Right renal pelvis (tissue), 4 donors: ENCODE data around the gene COL19A1. TPM values are rescaled to one million over a fixed set of nuclear protein-coding genes. Genes with fewer than 3 reads are reported as not detected.

Source experiments
- DNase-seq, 4 donors: peaks; one replicate each; pipeline ENCODE4 v3.0.0-alpha.2; 2013; ENCODE audit warnings: low read depth in 4 of 4, low spot score in 3 of 4, missing footprints in 1 of 4
- polyA plus RNA-seq, 4 donors: library from polyadenylated mRNA; unstranded; fragments of 120-200 nt; gene quantifications; one replicate each; pipeline ENCODE4 v1.2.1, GENCODE V29; 2013; ENCODE audit not compliant: insufficient read length in 4 of 4

Gene COL19A1
- polyA plus RNA-seq, 4 donors, result 2.2 to 4.3 (median 2.3) TPM

- DNase-seq, result no peak
Observed at GRCh38 chr6:70258483-70258882, 392.1 kb downstream of the COL19A1 start.

Other genes starting within 250 kb of the COL19A1 start
- gene LMBRD1, start 69.5 kb upstream of the COL19A1 start, polyA plus RNA-seq, result 100 to 1,000 TPM; 133 to 174 (median 173) TPM